Stomach (tissue), 9 donors: ENCODE data around the gene DNM1. TPM values are rescaled to one million over a fixed set of nuclear protein-coding genes. Genes with fewer than 3 reads are reported as not detected.
"Not testable (repeated sequence)": the region's sequence is repeated elsewhere in the genome, so short reads cannot be mapped to it uniquely, and the experiment has no call there.

Experiments used
- DNase-seq, 2 donors: peaks; one replicate each; pipeline versions ENCODE4 v3.0.0 to v3.0.0-alpha.2; 2013 to 2019
- H3K27ac ChIP-seq, 5 donors: fragments of 200-600 bp in 4 of 5; sonication (generic) in 4 of 5; one replicate each; pipeline ENCODE4 v1.5.1; 2013 to 2019; ENCODE audit warnings: mild to moderate bottlenecking in 1 of 5, moderate library complexity in 1 of 5
- H3K27me3 ChIP-seq, 3 donors: fragments of 200-600 bp; sonication (generic); one replicate each; pipeline ENCODE4 v1.5.1; 2017 to 2019; ENCODE audit warnings: mixed run types in 1 of 3
- H3K36me3 ChIP-seq, 4 donors: fragments of 200-600 bp; sonication (generic); 1 replicate in 3 of 4; 2 replicates in 1 of 4; pipeline ENCODE4 v1.5.1; 2016 to 2019
- H3K4me1 ChIP-seq, 4 donors: fragments of 200-600 bp; sonication (generic); one replicate each; pipeline ENCODE4 v1.5.1; 2016 to 2019
- H3K4me3 ChIP-seq, 4 donors: fragments of 200-600 bp; sonication (generic) in 3 of 4; one replicate each; pipeline ENCODE4 v1.5.1; 2016 to 2019; ENCODE audit warnings: mild to moderate bottlenecking in 1 of 4
- H3K9me3 ChIP-seq, 4 donors: fragments of 200-600 bp; sonication (generic); one replicate each; pipeline ENCODE4 v1.5.1; 2016 to 2019
- EP300 ChIP-seq: sonication (generic); formaldehyde crosslinking; IDR thresholded peaks from one replicate; pipeline ENCODE4 v1.6.1; 2017; ENCODE audit warnings: antibody characterized with exemption
- POLR2A ChIP-seq, 4 donors: fragments of 450-650 bp; IDR thresholded peaks; one replicate each; pipeline ENCODE4 v1.6.1; 2016; ENCODE audit warnings: antibody characterized with exemption in 4 of 4, control low read depth in 2 of 4, mild to moderate bottlenecking in 1 of 4, moderate library complexity in 1 of 4
- POLR2AphosphoS5 ChIP-seq, 3 donors: sonication (generic); formaldehyde crosslinking; IDR thresholded peaks; one replicate each; pipeline ENCODE4 v1.6.1; 2016; ENCODE audit warnings: antibody characterized with exemption in 3 of 3
- WGBS, 5 donors: extraction: QIAGEN DNeasy Blood & Tissue Kit in 3 of 5; methylation state at CpG; one replicate each; pipeline versions ENCODE4 v1.1.5 to v1.1.7; 2013 to 2018; 5-methylcytosine and 5-hydroxymethylcytosine counted together
- intact Hi-C: fragments of 100-400 bp; cut with DNase I; formaldehyde crosslinking; loops from one replicate; pipeline ENCODE4 v1.15.1; 2023; ENCODE audit warnings: low total_unique reads
- polyA plus RNA-seq, 3 donors: library from polyadenylated mRNA; stranded (reverse); fragments of 200-250 nt; gene quantifications; one replicate each; pipeline ENCODE4 v1.2.3, GENCODE V29; 2013
- total RNA-seq, 5 donors: library from RNA; depleted of rRNA; stranded (reverse); fragments of >200 nt; gene quantifications; one replicate each; pipeline versions ENCODE4 v1.1.0 to v1.2.3, GENCODE V29; 2014 to 2016
- TF ChIP-seq, protein P1 (sequence below), 7 experiments: fragments of 450-650 bp in 4 of 7; fragments of 200-600 bp in 3 of 7; sonication (generic) in 3 of 7; IDR thresholded peaks; one replicate each; pipeline ENCODE4 v1.5.1; 2016 to 2019; ENCODE audit warnings: antibody characterized with exemption in 7 of 7, control low read depth in 2 of 7, mild to moderate bottlenecking in 1 of 7
- donor health status: healthy with polysubstance abuse.
- donor health status: Bipolar disorder and iron deficiency.
- donor health status: healthy.

The DNM1 gene
- total and polyA plus RNA-seq, 8 donors: 2.3 to 60.8 (median 20.8) TPM

DNA sequence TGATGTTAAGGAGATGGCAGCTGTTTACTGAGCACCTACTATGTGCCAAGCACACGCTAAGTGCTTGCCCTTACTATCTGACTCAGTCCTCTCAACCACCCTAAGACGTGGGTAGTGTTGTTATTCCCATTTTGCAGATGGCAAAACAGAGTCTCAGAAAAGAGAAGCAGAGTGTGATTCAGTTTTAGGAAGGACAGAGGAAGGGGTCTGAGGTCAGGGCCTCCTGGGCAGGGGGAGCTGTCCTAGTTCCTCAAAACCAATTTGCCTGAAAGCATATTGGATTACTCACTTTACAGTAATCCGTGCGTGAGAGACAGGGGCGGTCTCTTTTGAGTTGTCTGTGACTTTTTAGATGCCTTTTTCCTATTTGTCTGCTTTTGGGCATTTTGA is 23.2 kb downstream of the DNM1 start:
- H3K9me3 ChIP-seq: no peaks in the 10 kb centered on the region
- H3K27me3 ChIP-seq: no peaks in the 10 kb centered on the region
- H3K4me1 ChIP-seq: no peaks in the 10 kb centered on the region
- no peak for TF ChIP-seq POLR2A (IDR thresholded peaks at IDR 0.05)
- TF ChIP-seq, protein P1, sequence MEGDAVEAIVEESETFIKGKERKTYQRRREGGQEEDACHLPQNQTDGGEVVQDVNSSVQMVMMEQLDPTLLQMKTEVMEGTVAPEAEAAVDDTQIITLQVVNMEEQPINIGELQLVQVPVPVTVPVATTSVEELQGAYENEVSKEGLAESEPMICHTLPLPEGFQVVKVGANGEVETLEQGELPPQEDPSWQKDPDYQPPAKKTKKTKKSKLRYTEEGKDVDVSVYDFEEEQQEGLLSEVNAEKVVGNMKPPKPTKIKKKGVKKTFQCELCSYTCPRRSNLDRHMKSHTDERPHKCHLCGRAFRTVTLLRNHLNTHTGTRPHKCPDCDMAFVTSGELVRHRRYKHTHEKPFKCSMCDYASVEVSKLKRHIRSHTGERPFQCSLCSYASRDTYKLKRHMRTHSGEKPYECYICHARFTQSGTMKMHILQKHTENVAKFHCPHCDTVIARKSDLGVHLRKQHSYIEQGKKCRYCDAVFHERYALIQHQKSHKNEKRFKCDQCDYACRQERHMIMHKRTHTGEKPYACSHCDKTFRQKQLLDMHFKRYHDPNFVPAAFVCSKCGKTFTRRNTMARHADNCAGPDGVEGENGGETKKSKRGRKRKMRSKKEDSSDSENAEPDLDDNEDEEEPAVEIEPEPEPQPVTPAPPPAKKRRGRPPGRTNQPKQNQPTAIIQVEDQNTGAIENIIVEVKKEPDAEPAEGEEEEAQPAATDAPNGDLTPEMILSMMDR (IDR thresholded peaks at IDR 0.05): no peak
- no peak overlapping the region for H3K27ac ChIP-seq
- DNase-seq: no peak
- no peak overlapping the region for H3K4me3 ChIP-seq
- peaks cover 0 to 5% (median 0%) of the 10 kb centered on the region in 4 donors for H3K36me3 ChIP-seq
- 73 to 84% (median 80%) methylated on average over 5 of the region's 5 CpGs for WGBS, 5 donors
- intact Hi-C loops: no loop called here

- WGBS, 5 donors: 69 to 85% (median 78%) methylated on average over 7 of the region's 7 CpGs
Observed at GRCh38 chr9:128230897-128231296, 27.7 kb downstream of the DNM1 start.

GRCh38 chr9:128231638-128232527 is 28.7 kb downstream of the DNM1 start:
- H3K4me3 ChIP-seq: no peak overlapping the region
- H3K4me1 ChIP-seq: no peaks in the 10 kb centered on the region
- H3K9me3 ChIP-seq: no peaks in the 10 kb centered on the region
- 66 to 77% (median 70%) methylated on average over 14 to 16 of the region's 16 CpGs for WGBS, 5 donors
- intact Hi-C loops: no loop called here
- DNase-seq: no peak
- no peak overlapping the region for H3K27ac ChIP-seq
- H3K36me3 ChIP-seq: no peaks in the 10 kb centered on the region
- TF ChIP-seq POLR2A (IDR thresholded peaks at IDR 0.05): no peak
- TF ChIP-seq, protein P1 (IDR thresholded peaks at IDR 0.05): no peak
- no peak for TF ChIP-seq EP300
- TF ChIP-seq POLR2AphosphoS5 (IDR thresholded peaks at IDR 0.05): no peak
- no peaks in the 10 kb centered on the region for H3K27me3 ChIP-seq

More at GRCh38 chr9:128230897-128231296, 27.7 kb downstream of the DNM1 start:
- H3K27ac ChIP-seq, H3K4me3 ChIP-seq, DNase-seq, H3K36me3 ChIP-seq, H3K4me1 ChIP-seq, H3K27me3 ChIP-seq, H3K9me3 ChIP-seq, intact Hi-C loops: not testable (repeated sequence)

GRCh38 chr9:128232528-128233428 is 29.6 kb downstream of the DNM1 start:
- no peaks in the 10 kb centered on the region for H3K9me3 ChIP-seq
- WGBS, 5 donors: 75 to 85% (median 81%) methylated on average over 11 to 22 of the region's 22 CpGs
- no peaks in the 10 kb centered on the region for H3K4me1 ChIP-seq
- H3K4me3 ChIP-seq: no peak overlapping the region
- H3K27ac ChIP-seq: no peak overlapping the region
- no peak for DNase-seq
- no peaks in the 10 kb centered on the region for H3K27me3 ChIP-seq
- H3K36me3 ChIP-seq: no peaks in the 10 kb centered on the region
- intact Hi-C loops: no loop called here
- TF ChIP-seq EP300: no peak
- TF ChIP-seq POLR2AphosphoS5 (IDR thresholded peaks at IDR 0.05): no peak
- TF ChIP-seq POLR2A (IDR thresholded peaks at IDR 0.05): no peak
- TF ChIP-seq, protein P1 (IDR thresholded peaks at IDR 0.05): no peak
